Measurements from ENCODE around the gene GP1BA. TPM values are rescaled to one million over a fixed set of nuclear protein-coding genes. Genes with fewer than 3 reads are reported as not detected.

Gene GP1BA
- 1 to 10 TPM; 1.4 to 3.1 (median 2.4) TPM for polyA plus RNA-seq (ENCODE audit: insufficient read length in 4 of 4)

GRCh38 chr17:4931963-4932362, at the start of gene GP1BA:
Gene GP1BA, plus strand, starts transcription at chr17:4932277. Its CDS starts 328 bp downstream, at chr17:4932605.
- DNase-seq (ENCODE audit: low read depth in 4 of 4, low spot score in 2 of 4), result no peak

- no peak for DNase-seq (ENCODE audit: low read depth in 4 of 4, low spot score in 2 of 4)
These were observed 47.6 kb upstream of the GP1BA start for GRCh38 chr17:4884489-4884888.

DNA sequence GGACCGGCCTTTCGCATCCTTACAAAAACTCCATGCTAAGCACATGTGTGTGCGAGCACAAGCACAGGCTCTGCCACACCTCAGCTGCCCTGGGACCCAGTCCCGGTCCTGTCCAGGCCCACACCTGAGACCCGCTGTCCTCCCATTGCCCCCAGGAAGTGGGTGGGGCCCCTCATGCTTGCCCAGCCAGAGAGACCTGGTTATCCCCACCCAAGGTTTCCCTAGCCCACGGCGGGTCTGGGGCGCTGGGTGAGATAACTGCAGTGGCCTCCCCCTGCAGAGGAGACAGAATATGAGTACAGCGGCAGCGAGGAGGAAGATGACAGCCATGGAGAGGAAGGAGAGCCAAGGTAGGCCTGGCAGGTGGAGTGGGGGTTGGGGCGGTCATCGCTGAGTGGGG, 45.2 kb upstream of the GP1BA start:
- DNase-seq (ENCODE audit: low read depth in 4 of 4, low spot score in 2 of 4), result no peak

- DNase-seq (ENCODE audit: low read depth in 4 of 4, low spot score in 2 of 4), result no peak
These were observed 44.5 kb upstream of the GP1BA start for GRCh38 chr17:4887581-4887980.

- no peak for DNase-seq (ENCODE audit: low read depth in 4 of 4, low spot score in 2 of 4)
These were observed 40.4 kb upstream of the GP1BA start for GRCh38 chr17:4891411-4892410.

- DNase-seq (ENCODE audit: low read depth in 4 of 4, low spot score in 2 of 4), result no peak
These were observed 39.4 kb upstream of the GP1BA start for GRCh38 chr17:4892499-4893221.

DNA sequence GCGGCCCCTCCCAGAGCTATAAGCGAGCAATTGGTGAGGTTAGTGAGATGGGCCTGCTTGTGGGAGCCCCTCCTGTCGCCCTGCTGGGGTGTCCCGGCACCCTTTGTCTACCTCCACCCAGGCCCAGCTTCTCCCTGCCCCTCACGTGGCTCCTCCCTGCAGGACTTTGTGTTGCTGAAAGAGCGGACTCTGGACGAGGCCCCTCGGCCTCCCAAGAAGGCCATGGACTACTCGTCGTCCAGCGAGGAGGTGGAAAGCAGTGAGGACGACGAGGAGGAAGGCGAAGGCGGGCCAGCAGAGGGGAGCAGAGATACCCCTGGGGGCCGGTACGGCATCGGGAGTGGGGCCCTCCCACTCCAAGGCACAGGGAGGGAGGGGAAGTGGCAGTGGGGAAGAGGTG, 38.8 kb upstream of the GP1BA start:
- DNase-seq (ENCODE audit: low read depth in 4 of 4, low spot score in 2 of 4), result no peak

GRCh38 chr17:4893721-4894560, 38.1 kb upstream of the GP1BA start:
- no peak for DNase-seq (ENCODE audit: low read depth in 4 of 4, low spot score in 2 of 4)

DNA sequence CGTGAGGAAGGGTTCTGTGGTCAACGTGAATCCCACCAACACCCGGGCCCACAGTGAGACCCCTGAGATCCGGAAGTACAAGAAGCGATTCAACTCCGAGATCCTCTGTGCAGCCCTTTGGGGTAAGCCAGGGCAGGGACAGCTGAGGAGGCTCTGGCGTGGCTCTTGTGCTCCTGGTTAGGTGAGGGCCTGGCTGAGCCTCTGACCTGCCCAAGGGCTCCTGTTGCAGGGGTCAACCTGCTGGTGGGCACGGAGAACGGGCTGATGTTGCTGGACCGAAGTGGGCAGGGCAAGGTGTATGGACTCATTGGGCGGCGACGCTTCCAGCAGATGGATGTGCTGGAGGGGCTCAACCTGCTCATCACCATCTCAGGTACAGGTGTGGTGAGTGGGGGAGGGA, 37.0 kb upstream of the GP1BA start:
- no peak for DNase-seq (ENCODE audit: low read depth in 4 of 4, low spot score in 2 of 4)

DNA sequence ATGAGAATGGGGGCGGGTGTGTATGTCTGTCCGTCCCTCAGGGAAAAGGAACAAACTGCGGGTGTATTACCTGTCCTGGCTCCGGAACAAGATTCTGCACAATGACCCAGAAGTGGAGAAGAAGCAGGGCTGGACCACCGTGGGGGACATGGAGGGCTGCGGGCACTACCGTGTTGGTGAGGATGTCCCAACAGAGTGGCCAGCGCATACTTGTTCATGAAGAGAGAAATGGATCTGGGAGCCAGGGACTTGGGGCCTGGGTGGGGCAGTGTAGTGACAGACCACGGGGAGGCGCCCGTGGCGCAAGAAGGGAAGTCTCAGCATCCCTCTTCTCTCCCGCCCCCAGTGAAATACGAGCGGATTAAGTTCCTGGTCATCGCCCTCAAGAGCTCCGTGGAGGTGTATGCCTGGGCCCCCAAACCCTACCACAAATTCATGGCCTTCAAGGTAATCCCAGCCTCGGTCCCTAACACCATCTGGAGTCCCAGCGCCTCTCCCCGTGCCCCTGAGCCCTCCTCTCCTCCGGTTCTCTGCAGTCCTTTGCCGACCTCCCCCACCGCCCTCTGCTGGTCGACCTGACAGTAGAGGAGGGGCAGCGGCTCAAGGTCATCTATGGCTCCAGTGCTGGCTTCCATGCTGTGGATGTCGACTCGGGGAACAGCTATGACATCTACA, 36.3 kb upstream of the GP1BA start:
- no peak for DNase-seq (ENCODE audit: low read depth in 4 of 4, low spot score in 2 of 4)

DNA sequence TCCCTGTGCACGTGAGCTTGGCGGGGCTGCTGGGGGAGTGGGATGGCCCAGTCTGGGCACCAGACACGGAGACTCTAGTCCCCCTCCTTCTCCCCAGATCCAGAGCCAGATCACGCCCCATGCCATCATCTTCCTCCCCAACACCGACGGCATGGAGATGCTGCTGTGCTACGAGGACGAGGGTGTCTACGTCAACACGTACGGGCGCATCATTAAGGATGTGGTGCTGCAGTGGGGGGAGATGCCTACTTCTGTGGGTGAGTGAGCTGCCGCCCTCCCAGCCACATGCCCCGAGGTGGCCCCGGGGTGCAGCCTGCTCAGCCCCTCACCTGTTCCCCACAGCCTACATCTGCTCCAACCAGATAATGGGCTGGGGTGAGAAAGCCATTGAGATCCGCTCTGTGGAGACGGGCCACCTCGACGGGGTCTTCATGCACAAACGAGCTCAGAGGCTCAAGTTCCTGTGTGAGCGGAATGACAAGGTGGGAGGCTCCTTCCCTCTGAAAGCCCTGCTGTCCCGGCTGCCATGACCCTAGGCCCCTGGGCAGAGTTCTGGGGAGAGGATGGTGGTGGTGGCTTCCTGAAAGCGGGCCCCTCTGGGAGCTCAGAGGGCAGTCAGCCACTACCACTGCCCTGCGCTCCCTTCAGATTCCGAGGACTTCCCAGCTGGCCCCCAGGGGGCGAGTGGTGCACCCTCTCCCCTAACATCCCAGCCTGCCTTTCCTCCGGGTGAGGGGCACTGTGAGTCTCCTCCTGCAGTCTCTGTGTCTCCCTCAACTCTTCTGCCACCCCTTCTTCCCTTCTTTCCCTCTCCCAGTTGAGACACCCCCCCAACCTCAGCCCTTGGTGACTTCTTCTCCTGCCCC, 35.5 kb upstream of the GP1BA start:
- DNase-seq (ENCODE audit: low read depth in 4 of 4, low spot score in 2 of 4), result no peak

DNA sequence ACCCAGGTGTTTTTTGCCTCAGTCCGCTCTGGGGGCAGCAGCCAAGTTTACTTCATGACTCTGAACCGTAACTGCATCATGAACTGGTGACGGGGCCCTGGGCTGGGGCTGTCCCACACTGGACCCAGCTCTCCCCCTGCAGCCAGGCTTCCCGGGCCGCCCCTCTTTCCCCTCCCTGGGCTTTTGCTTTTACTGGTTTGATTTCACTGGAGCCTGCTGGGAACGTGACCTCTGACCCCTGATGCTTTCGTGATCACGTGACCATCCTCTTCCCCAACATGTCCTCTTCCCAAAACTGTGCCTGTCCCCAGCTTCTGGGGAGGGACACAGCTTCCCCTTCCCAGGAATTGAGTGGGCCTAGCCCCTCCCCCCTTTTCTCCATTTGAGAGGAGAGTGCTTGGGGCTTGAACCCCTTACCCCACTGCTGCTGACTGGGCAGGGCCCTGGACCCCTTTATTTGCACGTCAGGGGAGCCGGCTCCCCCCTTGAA, 34.8 kb upstream of the GP1BA start:
- no peak for DNase-seq (ENCODE audit: low read depth in 4 of 4, low spot score in 2 of 4)

GRCh38 chr17:4897785-4898184, 34.3 kb upstream of the GP1BA start:
- no peak for DNase-seq (ENCODE audit: low read depth in 4 of 4, low spot score in 2 of 4)

GRCh38 chr17:4898351-4898750, 33.7 kb upstream of the GP1BA start:
- no peak for DNase-seq (ENCODE audit: low read depth in 4 of 4, low spot score in 2 of 4)

DNA sequence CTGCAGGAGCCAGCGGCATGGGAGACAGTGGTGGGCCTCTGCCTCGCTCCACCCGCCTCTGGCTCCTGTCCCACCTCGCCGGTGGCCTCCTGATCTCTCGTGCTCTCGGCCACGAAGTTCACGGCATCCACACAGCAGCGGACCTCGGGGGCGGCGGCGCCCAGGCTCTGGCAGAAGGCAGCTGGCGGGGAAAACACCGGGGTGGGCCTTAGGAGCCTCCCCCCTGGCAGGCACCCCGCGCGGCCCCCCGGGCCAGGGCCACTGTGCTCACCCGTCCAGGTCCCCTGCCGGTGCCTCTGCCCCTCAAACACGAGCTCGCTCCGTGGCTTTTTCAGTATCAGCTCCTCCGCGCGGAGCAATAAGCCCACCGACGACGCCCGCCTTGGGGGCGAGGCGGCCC, 33.1 kb upstream of the GP1BA start:
- no peak for DNase-seq (ENCODE audit: low read depth in 4 of 4, low spot score in 2 of 4)

- DNase-seq (ENCODE audit: low read depth in 4 of 4, low spot score in 2 of 4), result peak in 1 of 4 donors; percentile 63
These were observed 32.5 kb upstream of the GP1BA start, which contains the start of gene C17orf107 for GRCh38 chr17:4899341-4900230. Gene C17orf107, plus strand, starts transcription at chr17:4899536. Its CDS starts 227 bp downstream, at chr17:4899763.

- DNase-seq (ENCODE audit: low read depth in 4 of 4, low spot score in 2 of 4), result no peak
These were observed 31.6 kb upstream of the GP1BA start for GRCh38 chr17:4900231-4901107.
